Panc1 (cell line): ENCODE results near the gene ZNF575. TPM values are rescaled to one million over a fixed set of nuclear protein-coding genes. Genes with fewer than 3 reads are reported as not detected.

Experiments
- ATAC-seq: fragments of 200-7000 bp; cut with Tn5 transposase; 2 replicates; pipeline ENCODE4 v1.9.1; 2020; ENCODE audit warnings: mild to moderate bottlenecking, moderate library complexity
- BruUV-seq: library from RNA; stranded (reverse); fragments of 400-500 nt; replicated peaks from 2 replicates; lab custom pipeline; 2021; lab: Mats Ljungman, UMichigan
- CTCF ChIA-PET: fragments of 300-600 bp; sonication (Branson Sonifier 250); formaldehyde crosslinking; loops from one replicate; lab custom pipeline; 2022; ENCODE audit warnings: antibody characterized with exemption; lab: Charles Lee
- POLR2A ChIA-PET: fragments of 300-600 bp; sonication (Branson Sonifier 250); formaldehyde crosslinking; loops from one replicate; lab custom pipeline; 2022; ENCODE audit warnings: antibody characterized with exemption; lab: Charles Lee
- DNase-seq: peaks from one replicate; pipeline ENCODE4 v3.0.0-alpha.2; 2010; ENCODE audit warnings: low read depth, low spot score
- H3K27ac ChIP-seq: 2 replicates; pipeline ENCODE4 v1.5.1; 2011; ENCODE audit warnings: mild to moderate bottlenecking, low read length, inconsistent platforms
- H3K27me3 ChIP-seq: fragments of 200-500 bp; sonication (Bioruptor generic); 2 replicates; pipeline ENCODE4 v1.6.0; 2014; ENCODE audit warnings: low read length, inconsistent platforms; ENCODE audit not compliant: control insufficient read depth, insufficient read depth
- H3K36me3 ChIP-seq: fragments of 200-500 bp; sonication (Bioruptor generic); 2 replicates; pipeline ENCODE4 v1.5.1; 2014; ENCODE audit warnings: inconsistent platforms, mild to moderate bottlenecking, low read length, moderate library complexity; ENCODE audit not compliant: control insufficient read depth, insufficient read depth
- H3K4me1 ChIP-seq: 2 replicates; pipeline ENCODE4 v1.5.1; 2011; ENCODE audit warnings: inconsistent platforms, mild to moderate bottlenecking, low read length, moderate library complexity; ENCODE audit not compliant: control insufficient read depth, insufficient read depth
- H3K4me3 ChIP-seq, 2 experiments: 2 replicates each; pipeline ENCODE4 v1.5.1; 2011 to 2012; ENCODE audit warnings: low read depth in 2 of 2, low read length in 2 of 2, mild to moderate bottlenecking in 2 of 2, inconsistent platforms in 1 of 2, moderate library complexity in 1 of 2
- H3K9me3 ChIP-seq: fragments of 200-500 bp; sonication (Bioruptor generic); 2 replicates; pipeline ENCODE4 v1.5.1; 2014; ENCODE audit warnings: low read depth, mild to moderate bottlenecking, inconsistent platforms, low read length, moderate library complexity; ENCODE audit not compliant: control insufficient read depth, insufficient read depth
- CTCF ChIP-seq: fragments of 450-650 bp; IDR thresholded peaks from 2 replicates; pipeline ENCODE4 v1.5.1; 2017; ENCODE audit warnings: mild to moderate bottlenecking
- POLR2AphosphoS5 ChIP-seq: IDR thresholded peaks from 2 replicates; pipeline ENCODE4 v1.6.1; 2012; ENCODE audit warnings: mild to moderate bottlenecking, low read depth, low read length, moderate library complexity
- REST ChIP-seq, 2 experiments: IDR thresholded peaks; 2 replicates each; pipeline ENCODE4 v1.6.1; 2011 to 2012; ENCODE audit warnings: low read depth in 2 of 2, control low read depth in 1 of 2, low read length in 1 of 2, mild to moderate bottlenecking in 1 of 2, moderate library complexity in 1 of 2; ENCODE audit not compliant: insufficient read depth in 1 of 2
- SIN3A ChIP-seq: IDR thresholded peaks from 2 replicates; pipeline ENCODE4 v1.6.1; 2012; ENCODE audit warnings: low read depth, mild to moderate bottlenecking, low read length, moderate library complexity, borderline replicate concordance; ENCODE audit not compliant: insufficient read depth
- TCF7L2 ChIP-seq: IDR thresholded peaks from 2 replicates; pipeline ENCODE4 v1.6.1; 2011; ENCODE audit warnings: mild to moderate bottlenecking, low read depth, low read length, inconsistent platforms
- in situ Hi-C: cut with HindIII; loops from 2 replicates; pipeline ENCODE4 v1.10.0; 2016; ENCODE audit warnings: low sequenced_read_pairs, low pct_unique_long_range_greater_than_20kb
- intact Hi-C: fragments of 100-400 bp; cut with micrococcal nuclease; formaldehyde crosslinking; loops from one replicate; pipeline ENCODE4 v1.10.0; 2022; ENCODE audit not compliant: unreplicated experiment
- total RNA-seq: library from RNA; stranded (reverse); gene quantifications from one replicate; pipeline ENCODE4 v1.2.1, GENCODE V29; 2021; ENCODE audit not compliant: unreplicated experiment

Gene ZNF575
- total RNA-seq, 1 experiment from 2014 or later, result 1.9 TPM

DNA sequence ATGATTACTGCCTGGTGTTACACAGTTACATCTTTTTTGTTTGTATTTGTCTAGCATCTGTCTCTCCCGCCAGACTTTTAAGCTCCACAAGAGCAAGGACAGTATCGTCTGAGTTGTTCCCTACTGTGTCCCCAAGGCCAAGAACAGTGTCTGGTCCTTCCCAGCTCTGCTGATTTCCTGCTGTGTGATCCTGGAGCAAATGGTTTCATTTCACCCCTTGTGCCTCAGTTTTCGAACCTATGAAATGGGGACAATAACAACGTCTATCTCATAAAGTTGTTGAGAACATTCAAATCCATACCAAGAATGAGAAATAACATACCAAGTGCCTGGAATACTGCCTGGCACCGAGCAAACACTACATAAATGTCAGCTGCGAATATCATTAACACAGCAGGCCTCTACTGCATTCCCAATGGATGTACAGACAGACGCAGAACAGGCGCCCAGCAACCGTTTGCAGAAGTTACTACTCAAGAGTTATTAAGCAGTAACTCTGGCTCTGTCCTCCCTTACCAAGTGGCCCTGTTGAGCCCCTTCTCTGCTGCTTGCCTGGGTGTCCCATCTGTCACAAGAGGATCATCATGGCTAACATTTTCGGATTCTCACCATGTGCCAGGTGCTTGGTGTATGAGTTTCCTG is 30.9 kb downstream of the ZNF575 start:
- Histone ChIP-seq H3K27me3 (no peaks in the 10 kb centered on the region), H3K27ac (no peak overlapping the region), H3K9me3 (no peaks in the 10 kb centered on the region), H3K36me3 (no peaks in the 10 kb centered on the region), H3K4me1 (no peaks in the 10 kb centered on the region), H3K4me3 (no peak overlapping the region)
- CTCF ChIA-PET, result interaction anchor here (1.4 kb wide), 1 partner anchor 9 kb away, joined by 5 read pairs; no protein-coding TSS in a partner anchor
- ATAC-seq (no peak), DNase-seq (no peak)
- in situ Hi-C loops, result no loop called here
- BruUV-seq, result no TSS peak
- POLR2A ChIA-PET, result no interaction called here
- intact Hi-C loops, result no loop called here
- TF ChIP-seq REST (IDR thresholded peaks at IDR 0.05; ENCODE audit: insufficient read depth in 1 of 2, low read depth in 2 of 2, low read length in 1 of 2) (no peak), POLR2AphosphoS5 (no peak), TCF7L2 (no peak), CTCF (no peak), SIN3A (no peak)

DNA sequence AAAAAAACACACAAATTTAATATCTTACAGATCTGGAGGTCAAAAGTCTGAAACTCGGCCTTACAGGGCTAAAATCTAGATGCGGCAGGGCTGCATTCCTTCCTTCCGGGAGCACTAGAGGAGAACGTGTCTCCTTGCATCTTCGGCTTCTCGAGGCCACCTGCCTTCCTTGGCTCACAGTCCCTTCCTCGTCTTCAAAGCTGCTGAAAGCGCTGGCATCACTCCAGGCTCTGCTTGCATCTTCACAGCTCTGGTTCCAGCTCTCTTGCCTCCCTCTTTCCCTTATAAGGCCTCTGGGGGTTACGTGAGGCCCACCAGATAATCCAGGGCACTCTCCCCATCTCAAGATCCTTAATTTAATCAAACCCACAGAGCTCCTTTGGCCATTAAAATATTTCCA is 31.8 kb downstream of the ZNF575 start:
- Histone ChIP-seq H3K9me3 (no peaks in the 10 kb centered on the region), H3K27ac (no peak overlapping the region), H3K27me3 (no peaks in the 10 kb centered on the region), H3K36me3 (no peaks in the 10 kb centered on the region), H3K4me3 (no peak overlapping the region), H3K4me1 (no peaks in the 10 kb centered on the region)
- CTCF ChIA-PET, result interaction anchor here (1.4 kb wide), 1 partner anchor 10 kb away, joined by 5 read pairs; no protein-coding TSS in a partner anchor
- POLR2A ChIA-PET, result no interaction called here
- in situ Hi-C loops (no loop called here), intact Hi-C loops (no loop called here)
- ATAC-seq (no peak), DNase-seq (no peak)
- no peak for TF ChIP-seq CTCF
- TF ChIP-seq SIN3A, result no peak
- TF ChIP-seq TCF7L2, result no peak
- no peak for TF ChIP-seq REST (IDR thresholded peaks at IDR 0.05; ENCODE audit: insufficient read depth in 1 of 2, low read depth in 2 of 2, low read length in 1 of 2)
- TF ChIP-seq POLR2AphosphoS5, result no peak
- BruUV-seq, result no TSS peak
